Endothelial cell of umbilical vein (primary cell): ENCODE data around the gene LXN. TPM values are rescaled to one million over a fixed set of nuclear protein-coding genes. Genes with fewer than 3 reads are reported as not detected.

ENCODE experiments used
- BruUV-seq: library from RNA; stranded (reverse); fragments of 400-500 nt; replicated peaks from 2 replicates; lab custom pipeline; 2021; lab: Mats Ljungman, UMichigan
- CTCF ChIA-PET: fragments of 300-600, 350-600 bp; sonication (Branson Sonifier 250); formaldehyde crosslinking; loops from one replicate; lab custom pipeline; 2021; ENCODE audit warnings: antibody characterized with exemption, inconsistent platforms; lab: Charles Lee
- POLR2A ChIA-PET: fragments of 300-600, 350-600 bp; sonication (Branson Sonifier 250); formaldehyde crosslinking; loops from one replicate; lab custom pipeline; 2021; ENCODE audit warnings: antibody characterized with exemption, inconsistent platforms; lab: Charles Lee
- DNase-seq: peaks from one replicate; pipeline ENCODE4 v3.0.0-alpha.2; 2011; ENCODE audit warnings: low read depth, low spot score
- FAIRE-seq: peaks from 2 replicates; lab custom pipeline; 2011; peaks lifted over from hg19 to GRCh38; lab: Jason Lieb, UNC
- H2AFZ ChIP-seq: 2 replicates; pipeline ENCODE4 v1.6.0; 2012; ENCODE audit warnings: low read depth, low read length, control low read depth, inconsistent platforms
- H3K27ac ChIP-seq: 2 replicates; pipeline ENCODE4 v1.5.1; 2011; ENCODE audit warnings: low read depth, mild to moderate bottlenecking, control low read depth, low read length, moderate library complexity; ENCODE audit not compliant: insufficient read depth
- H3K27me3 ChIP-seq, 2 experiments: 2 replicates each; pipeline versions ENCODE4 v1.6.0 to v1.6.1; 2011; ENCODE audit warnings: low read length in 2 of 2, mixed read lengths in 1 of 2; ENCODE audit not compliant: control insufficient read depth in 2 of 2, insufficient read depth in 2 of 2
- H3K36me3 ChIP-seq, 2 experiments: 2 replicates in 1 of 2; 3 replicates in 1 of 2; pipeline ENCODE4 v1.5.1; 2011; ENCODE audit warnings: low read length in 2 of 2, mild to moderate bottlenecking in 1 of 2, moderate library complexity in 1 of 2; ENCODE audit not compliant: control insufficient read depth in 2 of 2, insufficient read depth in 2 of 2; ENCODE audit errors: extremely low read depth in 1 of 2
- H3K4me1 ChIP-seq: 3 replicates; pipeline ENCODE4 v1.5.1; 2011; ENCODE audit warnings: mild to moderate bottlenecking, low read length; ENCODE audit not compliant: control insufficient read depth, insufficient read depth; ENCODE audit errors: extremely low read depth
- H3K4me2 ChIP-seq: 2 replicates; pipeline ENCODE4 v1.6.1; 2011; ENCODE audit warnings: low read length, control low read depth, mixed read lengths; ENCODE audit not compliant: insufficient read depth
- H3K4me3 ChIP-seq, 3 experiments: fragments of 200-600 bp in 1 of 3; sonication (generic), shearing (Covaris generic) in 1 of 3; replicated peaks in 1 of 3; 2 replicates each; pipeline ENCODE4 v1.5.1; 2011 to 2016; ENCODE audit warnings: control low read depth in 3 of 3, low read length in 3 of 3, mild to moderate bottlenecking in 2 of 3, inconsistent platforms in 1 of 3, low read depth in 1 of 3, moderate library complexity in 1 of 3; ENCODE audit not compliant: insufficient read depth in 1 of 3
- H3K79me2 ChIP-seq: 2 replicates; pipeline ENCODE4 v1.6.0; 2012; ENCODE audit warnings: low read length, inconsistent platforms; ENCODE audit not compliant: control insufficient read depth, insufficient read depth
- H3K9ac ChIP-seq: replicated peaks from 2 replicates; pipeline ENCODE3; 2011; ENCODE audit warnings: low read length, control low read depth; ENCODE audit not compliant: insufficient read depth; ENCODE audit errors: extremely low read depth
- H3K9me1 ChIP-seq: replicated peaks from 3 replicates; pipeline ENCODE4 v1.6.0; 2011; ENCODE audit warnings: mild to moderate bottlenecking, low read length; ENCODE audit not compliant: control insufficient read depth, insufficient read depth; ENCODE audit errors: extremely low read depth
- H3K9me3 ChIP-seq: replicated peaks from 2 replicates; pipeline ENCODE4 v1.5.1; 2012; ENCODE audit warnings: low read length, inconsistent platforms; ENCODE audit not compliant: control insufficient read depth, insufficient read depth
- H4K20me1 ChIP-seq: replicated peaks from 2 replicates; pipeline ENCODE3; 2011; ENCODE audit warnings: mild to moderate bottlenecking, low read length; ENCODE audit not compliant: control insufficient read depth, insufficient read depth; ENCODE audit errors: extremely low read depth
- CTCF ChIP-seq, 2 donors: IDR thresholded peaks; 1 replicate in 1 of 2; 2 replicates in 1 of 2; pipeline ENCODE4 v1.5.1; 2011; ENCODE audit warnings: low read length in 2 of 2, mild to moderate bottlenecking in 2 of 2, moderate library complexity in 2 of 2, control low read depth in 1 of 2, inconsistent platforms in 1 of 2, low read depth in 1 of 2; ENCODE audit not compliant: insufficient read depth in 1 of 2; ENCODE audit errors: extremely low read depth in 1 of 2
- EZH2 ChIP-seq: IDR thresholded peaks from 2 replicates; pipeline ENCODE4 v1.6.1; 2012; ENCODE audit warnings: borderline replicate concordance, low read depth, mild to moderate bottlenecking, moderate library complexity, low read length, inconsistent platforms; ENCODE audit not compliant: severe bottlenecking
- FOS ChIP-seq: IDR thresholded peaks from 2 replicates; pipeline ENCODE4 v1.6.1; 2011; ENCODE audit warnings: mild to moderate bottlenecking, low read length, moderate library complexity, borderline replicate concordance; ENCODE audit not compliant: insufficient read depth
- GATA2 ChIP-seq: IDR thresholded peaks from 2 replicates; pipeline ENCODE4 v1.7.0; 2011; ENCODE audit warnings: low read depth, mild to moderate bottlenecking, moderate library complexity, mixed read lengths, low read length; ENCODE audit not compliant: insufficient read length, insufficient read depth
- JUN ChIP-seq: IDR thresholded peaks from 2 replicates; pipeline ENCODE4 v1.6.1; 2011; ENCODE audit warnings: borderline replicate concordance, low read depth; ENCODE audit not compliant: insufficient read length, insufficient read depth
- MAX ChIP-seq: IDR thresholded peaks from 2 replicates; pipeline ENCODE4 v1.6.1; 2011; ENCODE audit not compliant: insufficient read depth, insufficient read length
- MYC ChIP-seq: IDR thresholded peaks from one replicate; pipeline ENCODE4 v1.6.1; 2011; ENCODE audit warnings: mild to moderate bottlenecking, low read depth, low read length
- POLR2A ChIP-seq: IDR thresholded peaks from 2 replicates; pipeline ENCODE4 v1.6.1; 2012; ENCODE audit warnings: low read depth, mild to moderate bottlenecking, control low read depth, low read length
- POLR2AphosphoS5 ChIP-seq: IDR thresholded peaks from 2 replicates; pipeline ENCODE4 v1.6.1; 2012; ENCODE audit warnings: low read depth, mild to moderate bottlenecking, control low read depth, low read length, moderate library complexity; ENCODE audit not compliant: insufficient read depth
- dilution Hi-C: fragments of 300-500 bp; cut with MboI; formaldehyde crosslinking; loops from one replicate; pipeline ENCODE4 v1.15.0; 2019; ENCODE audit warnings: low sequenced_read_pairs; ENCODE audit not compliant: extremely low pct_ligation_motif_present
- intact Hi-C: fragments of 100-400 bp; cut with micrococcal nuclease; formaldehyde crosslinking; loops from one replicate; pipeline ENCODE4 v1.10.0; 2022
- polyA plus RNA-seq, 4 experiments: library from polyadenylated mRNA; depleted of rRNA in 3 of 4; stranded (reverse) in 3 of 4; unstranded in 1 of 4; fragments of >200 nt; gene quantifications; 2 replicates each; pipeline versions ENCODE4 v1.2.1 to v1.2.3, GENCODE V29; 2011 to 2012; ENCODE audit warnings: missing spikeins in 1 of 4
- total RNA-seq: library from RNA; stranded (reverse); gene quantifications from 2 replicates; pipeline ENCODE4 v1.2.3, GENCODE V29; 2021

Gene LXN
- total and polyA plus RNA-seq, 2 donors (not counting 3 experiments of a cell fraction or from before 2014, with no cell fraction given), result 56.9 to 118 TPM

DNA sequence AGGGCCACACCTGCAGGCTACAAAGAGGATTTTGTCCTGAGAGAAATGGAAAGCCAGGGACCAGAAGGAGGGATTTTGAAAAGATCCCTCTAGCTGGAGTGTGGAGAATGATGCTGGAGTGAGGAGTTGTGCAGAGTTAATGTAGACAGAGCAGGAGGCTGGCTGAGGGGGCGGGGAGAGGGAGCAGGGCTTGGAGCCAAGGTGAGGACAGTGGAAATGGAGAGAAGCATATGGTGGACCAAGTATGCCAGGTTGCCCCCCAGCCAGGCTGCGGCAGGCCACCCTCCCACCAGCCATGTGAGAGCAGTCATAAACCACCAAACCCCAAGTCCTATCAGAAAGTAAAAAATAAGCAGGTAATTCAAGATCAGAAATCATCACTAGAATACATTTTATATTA lies 45.1 kb upstream of the LXN start:
- ChIA-PET POLR2A (interaction anchor here (0.6 kb wide), 1 partner anchor 10 kb away, joined by 9 read pairs; no protein-coding TSS in a partner anchor), CTCF (interaction anchor here (0.8 to 4.7 kb wide), 3 partner anchors 10 to 74 kb away, joined by 3 to 34 read pairs (median 4); no protein-coding TSS in a partner anchor)
- Histone ChIP-seq H3K9me3 (no peaks in the 10 kb centered on the region), H4K20me1 (no peaks in the 10 kb centered on the region), H3K79me2 (no peaks in the 10 kb centered on the region), H3K27ac (no peak overlapping the region), H2AFZ (no peak overlapping the region), H3K27me3 (no peaks in the 10 kb centered on the region), H3K4me1 (peaks cover 39% of the 10 kb centered on the region), H3K9ac (no peak overlapping the region), H3K9me1 (no peaks in the 10 kb centered on the region), H3K4me2 (no peak overlapping the region), H3K36me3 (no peaks in the 10 kb centered on the region), H3K4me3 (no peak overlapping the region)
- intact Hi-C loops (loop anchor here (10.0 kb wide), 1 partner anchor 1047 kb away; no protein-coding TSS in a partner anchor), dilution Hi-C loops (no loop called here)
- no peak for TF ChIP-seq POLR2AphosphoS5
- TF ChIP-seq POLR2A, result no peak
- no peak for TF ChIP-seq JUN
- TF ChIP-seq MYC, result no peak
- no peak for TF ChIP-seq MAX
- TF ChIP-seq FOS, result no peak
- TF ChIP-seq EZH2, result no peak
- no peak for TF ChIP-seq CTCF (IDR thresholded peaks at IDR 0.05; ENCODE audit: extremely low read depth in 1 of 2, insufficient read depth in 1 of 2, low read depth in 1 of 2, low read length in 2 of 2)
- TF ChIP-seq GATA2, result no peak
- FAIRE-seq (no peak), DNase-seq (no peak)
- BruUV-seq, result no TSS peak
